22Rv1 (cell line): ENCODE data around the gene IRS2.

Experiments
- H3K27ac ChIP-seq: fragments of 450-650 bp; 2 replicates; pipeline ENCODE4 v1.5.1; 2017
- CTCF ChIP-seq: fragments of 450-650 bp; IDR thresholded peaks from 2 replicates; pipeline ENCODE4 v1.5.1; 2017; ENCODE audit warnings: mild to moderate bottlenecking
- ZFX ChIP-seq: fragments of 450-650 bp; IDR thresholded peaks from 2 replicates; pipeline ENCODE4 v1.6.1; 2017; ENCODE audit warnings: antibody characterized with exemption, borderline replicate concordance

Gene IRS2

DNA sequence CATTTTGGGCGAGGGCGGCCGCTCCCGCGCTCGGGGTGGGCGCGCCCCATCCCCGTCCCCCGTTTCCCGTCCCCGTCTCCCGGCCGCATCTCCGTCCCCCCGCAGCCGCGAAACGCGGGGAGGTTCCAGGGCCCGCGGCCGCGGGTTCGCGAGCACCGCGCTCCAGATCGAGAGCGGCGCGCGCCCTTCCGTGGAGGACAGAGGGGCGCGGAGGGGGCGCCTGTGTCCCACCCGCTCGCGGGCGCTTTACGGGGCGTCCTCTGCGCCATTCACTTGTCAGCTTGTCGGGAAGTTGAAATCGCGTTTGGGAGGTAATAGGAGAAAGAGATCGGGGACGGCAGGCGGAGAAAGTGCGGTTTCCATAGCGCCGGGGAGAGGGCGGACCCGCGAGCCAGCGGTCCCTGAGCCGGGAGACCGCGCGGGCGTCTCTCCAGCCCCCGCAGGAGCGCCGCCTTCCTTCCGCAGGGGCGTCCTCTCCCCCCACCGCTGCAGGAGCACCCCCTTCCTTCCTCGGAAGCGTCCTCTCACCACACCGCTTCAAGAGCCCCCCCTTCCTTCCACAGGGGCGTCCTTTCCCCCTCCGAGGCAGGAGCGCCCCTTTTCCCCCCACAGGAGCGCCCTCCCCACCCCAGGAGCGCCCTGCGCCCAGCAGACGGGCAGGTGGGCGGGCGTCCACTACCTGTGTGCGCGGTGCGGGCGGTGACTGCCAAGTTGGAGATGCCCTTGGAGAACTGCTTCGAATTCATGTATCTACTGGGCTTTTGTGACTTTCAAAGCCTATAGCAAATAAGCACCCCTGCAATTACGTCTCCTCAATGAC is 962 bp upstream of the IRS2 start:
- TF ChIP-seq CTCF (no peak), ZFX (no peak)
- H3K27ac ChIP-seq: peak overlapping the region; percentile 90

GRCh38 chr13:109785892-109786450 is 412 bp downstream of the IRS2 start:
- H3K27ac ChIP-seq: peak overlapping the region; percentile 90
- TF ChIP-seq CTCF (no peak), ZFX (no peak)

GRCh38 chr13:109785141-109785891 is 1.1 kb downstream of the IRS2 start:
- H3K27ac ChIP-seq: peak overlapping the region; percentile 90
- TF ChIP-seq CTCF: no peak
- no peak for TF ChIP-seq ZFX

GRCh38 chr13:109784590-109785140 is 1.7 kb downstream of the IRS2 start:
- TF ChIP-seq CTCF: peak; percentile 88
- no peak for TF ChIP-seq ZFX
- peak overlapping the region; percentile 90 for H3K27ac ChIP-seq

DNA sequence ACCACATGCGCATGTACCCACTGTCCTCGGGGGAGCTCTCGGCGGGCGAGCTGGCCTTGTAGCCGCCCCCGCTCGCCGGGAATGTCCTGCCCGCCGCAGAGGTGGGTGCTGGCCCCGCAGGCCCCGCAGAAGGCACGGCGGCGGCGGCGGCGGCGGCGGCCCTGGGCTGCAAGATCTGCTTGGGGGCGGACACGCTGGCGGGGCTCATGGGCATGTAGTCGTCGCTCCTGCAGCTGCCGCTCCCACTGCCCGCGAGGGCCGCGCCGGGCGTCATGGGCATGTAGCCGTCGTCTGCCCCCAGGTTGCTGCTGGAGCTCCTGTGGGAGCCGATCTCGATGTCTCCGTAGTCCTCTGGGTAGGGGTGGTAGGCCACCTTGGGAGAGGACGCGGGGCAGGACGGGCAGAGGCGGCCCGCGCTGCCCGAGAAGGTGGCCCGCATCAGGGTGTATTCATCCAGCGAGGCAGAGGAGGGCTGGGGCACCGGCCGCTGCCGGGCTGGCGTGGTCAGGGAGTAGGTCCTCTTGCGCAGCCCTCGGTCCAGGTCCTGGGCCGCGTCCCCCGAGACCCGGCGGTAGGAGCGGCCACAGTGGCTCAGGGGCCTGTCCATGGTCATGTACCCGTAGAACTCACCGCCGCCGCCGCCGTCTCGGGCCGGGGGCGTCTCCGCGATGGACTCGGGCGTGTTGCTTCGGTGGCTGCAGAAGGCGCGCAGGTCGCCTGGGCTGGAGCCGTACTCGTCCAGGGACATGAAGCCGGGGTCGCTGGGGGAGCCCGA is 2.4 kb downstream of the IRS2 start:
- TF ChIP-seq CTCF (no peak), ZFX (no peak)
- peak overlapping the region; percentile 90 for H3K27ac ChIP-seq

DNA sequence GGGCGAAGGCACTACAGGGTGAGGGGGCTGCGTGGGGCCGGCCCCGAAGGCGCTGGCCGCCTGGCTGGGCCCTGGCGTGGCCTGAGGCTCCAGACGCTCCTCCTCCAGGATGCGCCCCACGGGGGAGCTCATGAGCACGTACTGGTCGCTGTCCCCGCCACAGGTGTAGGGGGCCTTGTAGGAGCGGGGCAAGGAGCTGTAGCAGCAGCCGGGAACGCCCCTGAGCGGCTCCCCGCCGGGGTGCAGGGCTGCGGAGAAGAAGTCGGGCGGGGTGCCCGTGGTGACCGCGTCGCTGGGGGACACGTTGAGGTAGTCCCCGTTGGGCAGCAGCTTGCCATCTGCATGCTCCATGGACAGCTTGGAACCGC is 3.0 kb downstream of the IRS2 start:
- no peak for TF ChIP-seq CTCF
- TF ChIP-seq ZFX: no peak
- H3K27ac ChIP-seq: peak overlapping the region; percentile 90
